Measurements from ENCODE around the gene ZNRF3. TPM values are rescaled to one million over a fixed set of nuclear protein-coding genes. Genes with fewer than 3 reads are reported as not detected.

The ZNRF3 gene
- total RNA-seq, 1 donor, result 6.9 TPM

DNA sequence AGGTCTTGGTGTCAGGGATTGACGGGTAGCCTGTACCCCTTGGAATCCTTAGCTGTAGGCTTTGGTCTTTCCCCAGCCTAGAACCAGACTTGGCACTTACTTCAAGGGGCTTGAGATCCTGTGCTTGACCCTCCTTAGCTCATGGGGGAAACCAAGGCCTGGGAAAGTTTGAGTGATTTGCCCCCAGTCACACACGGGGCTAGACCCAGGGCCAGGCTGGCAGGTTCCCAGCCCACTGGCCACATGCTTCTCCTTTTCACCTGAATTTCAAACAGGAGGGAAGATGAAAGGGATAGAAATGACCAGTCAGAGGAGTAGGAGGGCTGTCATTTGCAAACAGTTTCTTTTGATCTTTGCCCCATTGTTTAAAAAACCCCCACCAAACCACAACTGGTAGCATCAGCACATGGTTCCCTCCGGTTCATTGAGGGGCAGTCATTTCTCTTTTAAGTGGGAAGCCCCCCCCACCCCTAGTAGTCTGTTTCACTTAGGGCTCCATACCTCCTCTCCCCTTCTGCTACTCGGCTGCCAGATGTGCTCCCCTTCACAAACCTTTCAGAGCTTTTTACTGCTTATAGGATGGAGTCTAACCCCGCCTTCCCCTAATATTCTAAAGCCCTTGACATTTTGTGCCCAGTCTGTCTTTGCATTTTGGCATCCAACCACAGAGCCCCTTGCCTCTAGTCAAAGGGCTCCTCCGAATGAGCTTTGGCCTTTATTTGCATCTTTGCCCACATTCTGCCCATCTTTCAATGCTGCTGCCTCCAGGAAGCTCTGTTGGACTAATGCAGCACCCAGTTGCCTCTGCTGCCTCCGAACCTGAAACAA is 37.6 kb downstream of the ZNRF3 start:
- TF ChIP-seq, protein P1, sequence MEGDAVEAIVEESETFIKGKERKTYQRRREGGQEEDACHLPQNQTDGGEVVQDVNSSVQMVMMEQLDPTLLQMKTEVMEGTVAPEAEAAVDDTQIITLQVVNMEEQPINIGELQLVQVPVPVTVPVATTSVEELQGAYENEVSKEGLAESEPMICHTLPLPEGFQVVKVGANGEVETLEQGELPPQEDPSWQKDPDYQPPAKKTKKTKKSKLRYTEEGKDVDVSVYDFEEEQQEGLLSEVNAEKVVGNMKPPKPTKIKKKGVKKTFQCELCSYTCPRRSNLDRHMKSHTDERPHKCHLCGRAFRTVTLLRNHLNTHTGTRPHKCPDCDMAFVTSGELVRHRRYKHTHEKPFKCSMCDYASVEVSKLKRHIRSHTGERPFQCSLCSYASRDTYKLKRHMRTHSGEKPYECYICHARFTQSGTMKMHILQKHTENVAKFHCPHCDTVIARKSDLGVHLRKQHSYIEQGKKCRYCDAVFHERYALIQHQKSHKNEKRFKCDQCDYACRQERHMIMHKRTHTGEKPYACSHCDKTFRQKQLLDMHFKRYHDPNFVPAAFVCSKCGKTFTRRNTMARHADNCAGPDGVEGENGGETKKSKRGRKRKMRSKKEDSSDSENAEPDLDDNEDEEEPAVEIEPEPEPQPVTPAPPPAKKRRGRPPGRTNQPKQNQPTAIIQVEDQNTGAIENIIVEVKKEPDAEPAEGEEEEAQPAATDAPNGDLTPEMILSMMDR (IDR thresholded peaks at IDR 0.05; ENCODE audit: extremely low read depth, low read depth, low read length), result no peak
- no peaks in the 10 kb centered on the region for H3K9me3 ChIP-seq (ENCODE audit: low read depth, low read length)
- no peaks in the 10 kb centered on the region for H3K4me1 ChIP-seq (ENCODE audit: insufficient read depth, low read length)
- H3K36me3 ChIP-seq (ENCODE audit: insufficient read depth, low read length), result no peaks in the 10 kb centered on the region
- no peak overlapping the region for H3K4me2 ChIP-seq (ENCODE audit: insufficient read depth, low read length)
- no peaks in the 10 kb centered on the region for H3K27me3 ChIP-seq (ENCODE audit: insufficient read depth, low read length)
- H3K4me3 ChIP-seq (ENCODE audit: insufficient read depth, low read length), result no peak overlapping the region
- H2AFZ ChIP-seq (ENCODE audit: low read length), result no peak overlapping the region
- H3K27ac ChIP-seq (ENCODE audit: low read depth, low read length), result no peak overlapping the region
- peaks cover 21% of the 10 kb centered on the region for H3K79me2 ChIP-seq (ENCODE audit: insufficient read depth, low read length)
- DNase-seq (ENCODE audit: insufficient read length, low spot score, missing footprints), result no peak
- H4K20me1 ChIP-seq (ENCODE audit: insufficient read depth, low read length), result peaks cover 26% of the 10 kb centered on the region

GRCh38 chr22:28921585-28921879 is 38.2 kb downstream of the ZNRF3 start:
- Histone ChIP-seq H2AFZ (ENCODE audit: low read length) (no peak overlapping the region), H3K27me3 (ENCODE audit: insufficient read depth, low read length) (no peaks in the 10 kb centered on the region), H3K9me3 (ENCODE audit: low read depth, low read length) (no peaks in the 10 kb centered on the region), H3K4me3 (ENCODE audit: insufficient read depth, low read length) (no peak overlapping the region), H4K20me1 (ENCODE audit: insufficient read depth, low read length) (peaks cover 26% of the 10 kb centered on the region), H3K79me2 (ENCODE audit: insufficient read depth, low read length) (peaks cover 22% of the 10 kb centered on the region), H3K27ac (ENCODE audit: low read depth, low read length) (no peak overlapping the region), H3K36me3 (ENCODE audit: insufficient read depth, low read length) (no peaks in the 10 kb centered on the region), H3K4me1 (ENCODE audit: insufficient read depth, low read length) (no peaks in the 10 kb centered on the region), H3K4me2 (ENCODE audit: insufficient read depth, low read length) (no peak overlapping the region)
- TF ChIP-seq, protein P1 (IDR thresholded peaks at IDR 0.05; ENCODE audit: extremely low read depth, low read depth, low read length), result no peak
- DNase-seq (ENCODE audit: insufficient read length, low spot score, missing footprints), result no peak

- no peaks in the 10 kb centered on the region for H3K36me3 ChIP-seq (ENCODE audit: insufficient read depth, low read length)
- no peak overlapping the region for H2AFZ ChIP-seq (ENCODE audit: low read length)
- H4K20me1 ChIP-seq (ENCODE audit: insufficient read depth, low read length), result peaks cover 24% of the 10 kb centered on the region
- DNase-seq (ENCODE audit: insufficient read length, low spot score, missing footprints), result no peak
- H3K4me3 ChIP-seq (ENCODE audit: insufficient read depth, low read length), result no peak overlapping the region
- H3K27me3 ChIP-seq (ENCODE audit: insufficient read depth, low read length), result no peaks in the 10 kb centered on the region
- H3K79me2 ChIP-seq (ENCODE audit: insufficient read depth, low read length), result peaks cover 19% of the 10 kb centered on the region
- no peak overlapping the region for H3K27ac ChIP-seq (ENCODE audit: low read depth, low read length)
- TF ChIP-seq, protein P1 (IDR thresholded peaks at IDR 0.05; ENCODE audit: extremely low read depth, low read depth, low read length), result no peak
- H3K4me2 ChIP-seq (ENCODE audit: insufficient read depth, low read length), result no peak overlapping the region
- no peaks in the 10 kb centered on the region for H3K9me3 ChIP-seq (ENCODE audit: low read depth, low read length)
- H3K4me1 ChIP-seq (ENCODE audit: insufficient read depth, low read length), result no peaks in the 10 kb centered on the region
Measured at GRCh38 chr22:28922540-28923244, 39.3 kb downstream of the ZNRF3 start.

Measured in osteoblast (primary cell).